Measurements from ENCODE around the gene NMUR1. TPM values are rescaled to one million over a fixed set of nuclear protein-coding genes. Genes with fewer than 3 reads are reported as not detected.

The NMUR1 gene
- polyA plus RNA-seq, 1 of the 3 experiments (the other 2 are of a cell fraction): not detected

DNA sequence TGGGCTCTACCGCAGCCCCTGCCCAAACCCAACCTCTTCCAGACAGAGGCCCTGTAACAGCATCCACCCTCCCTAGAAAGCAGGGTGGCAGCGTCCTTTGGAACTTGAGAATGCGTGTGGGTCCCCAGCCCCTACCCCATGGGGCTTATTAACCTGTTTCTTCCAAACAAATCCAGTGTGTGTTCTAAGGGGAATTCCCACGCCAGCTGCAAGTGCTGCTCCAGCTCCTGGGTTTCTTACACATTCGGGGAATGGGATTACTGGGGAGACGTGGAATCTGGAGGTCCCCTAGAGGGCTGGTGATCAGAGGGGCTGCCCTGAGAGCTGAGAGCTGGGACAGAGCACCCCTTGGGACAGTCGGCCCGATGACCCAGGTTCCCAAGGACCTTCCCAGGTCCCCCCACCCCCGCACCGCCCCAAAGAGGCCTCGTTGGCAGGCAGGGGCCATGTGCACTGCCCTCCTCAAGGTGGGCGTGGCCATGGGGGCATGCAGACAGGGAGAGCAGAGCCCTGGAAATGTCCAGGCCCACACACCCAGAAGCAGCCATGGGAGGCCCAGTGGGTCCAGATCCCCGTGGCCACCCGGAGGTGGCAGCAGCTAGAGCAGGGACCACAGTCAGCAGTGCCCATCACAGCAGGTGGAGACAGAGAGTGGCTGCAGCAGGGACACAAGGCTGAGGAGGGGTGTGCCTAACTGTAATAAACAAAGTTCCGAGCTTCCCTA is 43.6 kb upstream of the NMUR1 start:
- no peaks in the 10 kb centered on the region for H3K36me3 ChIP-seq (replicated peaks in 1 of 2; ENCODE audit: control insufficient read depth in 1 of 2, insufficient read depth in 2 of 2, low read length in 1 of 2)
- CTCF ChIA-PET: interaction anchor here (1.0 to 14.3 kb wide), 7 partner anchors 11 to 346 kb away, joined by 3 to 152 read pairs (median 3); no protein-coding TSS in a partner anchor
- no peak overlapping the region for H2AFZ ChIP-seq (ENCODE audit: low read depth)

More for the DNA sequence above, 43.6 kb upstream of the NMUR1 start:
- peaks cover 3% of the 10 kb centered on the region for H3F3A ChIP-seq (replicated peaks; ENCODE audit: insufficient read depth)
- H3K27me3 ChIP-seq (ENCODE audit: insufficient read depth): no peaks in the 10 kb centered on the region
- POLR2A ChIA-PET: no interaction called here
- no peaks in the 10 kb centered on the region for H3K9me3 ChIP-seq
- no peak overlapping the region for H3K4me3 ChIP-seq (ENCODE audit: low read depth in 2 of 2, low read length in 1 of 2)
- WGBS (ENCODE audit: low lambda C conversion rate): 70% methylated on average over 10 of the region's 15 CpGs
- no peak overlapping the region for H3K4me2 ChIP-seq
- H4K20me1 ChIP-seq (ENCODE audit: insufficient read depth): no peaks in the 10 kb centered on the region
- DNase-seq: no peak
- no peak overlapping the region for H3K27ac ChIP-seq (ENCODE audit: low read depth in 2 of 2, low read length in 1 of 2)
- TF ChIP-seq SIN3A (IDR thresholded peaks at IDR 0.05; ENCODE audit: borderline replicate concordance, low read depth, low read length) (no peak), FOSL2 (IDR thresholded peaks at IDR 0.05; ENCODE audit: borderline replicate concordance, low read depth) (no peak), NRF1 (IDR thresholded peaks at IDR 0.05; ENCODE audit: low read depth, low read length) (no peak), FOXJ3 (CRISPR knock-in tag; IDR thresholded peaks at IDR 0.05) (no peak), FOXM1 (IDR thresholded peaks at IDR 0.05; ENCODE audit: low read depth) (no peak), EP300 (IDR thresholded peaks at IDR 0.05; ENCODE audit: borderline replicate concordance in 1 of 2, low read depth in 1 of 2, low read length in 1 of 2) (no peak), TCF12 (IDR thresholded peaks at IDR 0.05) (no peak)
- TF ChIP-seq, protein P1, sequence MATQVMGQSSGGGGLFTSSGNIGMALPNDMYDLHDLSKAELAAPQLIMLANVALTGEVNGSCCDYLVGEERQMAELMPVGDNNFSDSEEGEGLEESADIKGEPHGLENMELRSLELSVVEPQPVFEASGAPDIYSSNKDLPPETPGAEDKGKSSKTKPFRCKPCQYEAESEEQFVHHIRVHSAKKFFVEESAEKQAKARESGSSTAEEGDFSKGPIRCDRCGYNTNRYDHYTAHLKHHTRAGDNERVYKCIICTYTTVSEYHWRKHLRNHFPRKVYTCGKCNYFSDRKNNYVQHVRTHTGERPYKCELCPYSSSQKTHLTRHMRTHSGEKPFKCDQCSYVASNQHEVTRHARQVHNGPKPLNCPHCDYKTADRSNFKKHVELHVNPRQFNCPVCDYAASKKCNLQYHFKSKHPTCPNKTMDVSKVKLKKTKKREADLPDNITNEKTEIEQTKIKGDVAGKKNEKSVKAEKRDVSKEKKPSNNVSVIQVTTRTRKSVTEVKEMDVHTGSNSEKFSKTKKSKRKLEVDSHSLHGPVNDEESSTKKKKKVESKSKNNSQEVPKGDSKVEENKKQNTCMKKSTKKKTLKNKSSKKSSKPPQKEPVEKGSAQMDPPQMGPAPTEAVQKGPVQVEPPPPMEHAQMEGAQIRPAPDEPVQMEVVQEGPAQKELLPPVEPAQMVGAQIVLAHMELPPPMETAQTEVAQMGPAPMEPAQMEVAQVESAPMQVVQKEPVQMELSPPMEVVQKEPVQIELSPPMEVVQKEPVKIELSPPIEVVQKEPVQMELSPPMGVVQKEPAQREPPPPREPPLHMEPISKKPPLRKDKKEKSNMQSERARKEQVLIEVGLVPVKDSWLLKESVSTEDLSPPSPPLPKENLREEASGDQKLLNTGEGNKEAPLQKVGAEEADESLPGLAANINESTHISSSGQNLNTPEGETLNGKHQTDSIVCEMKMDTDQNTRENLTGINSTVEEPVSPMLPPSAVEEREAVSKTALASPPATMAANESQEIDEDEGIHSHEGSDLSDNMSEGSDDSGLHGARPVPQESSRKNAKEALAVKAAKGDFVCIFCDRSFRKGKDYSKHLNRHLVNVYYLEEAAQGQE (IDR thresholded peaks at IDR 0.05; ENCODE audit: low read depth, low read length): no peak
- TF ChIP-seq, protein P2, sequence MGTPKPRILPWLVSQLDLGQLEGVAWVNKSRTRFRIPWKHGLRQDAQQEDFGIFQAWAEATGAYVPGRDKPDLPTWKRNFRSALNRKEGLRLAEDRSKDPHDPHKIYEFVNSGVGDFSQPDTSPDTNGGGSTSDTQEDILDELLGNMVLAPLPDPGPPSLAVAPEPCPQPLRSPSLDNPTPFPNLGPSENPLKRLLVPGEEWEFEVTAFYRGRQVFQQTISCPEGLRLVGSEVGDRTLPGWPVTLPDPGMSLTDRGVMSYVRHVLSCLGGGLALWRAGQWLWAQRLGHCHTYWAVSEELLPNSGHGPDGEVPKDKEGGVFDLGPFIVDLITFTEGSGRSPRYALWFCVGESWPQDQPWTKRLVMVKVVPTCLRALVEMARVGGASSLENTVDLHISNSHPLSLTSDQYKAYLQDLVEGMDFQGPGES (IDR thresholded peaks at IDR 0.05; ENCODE audit: low read depth, low read length): no peak
- TF ChIP-seq, protein P3, sequence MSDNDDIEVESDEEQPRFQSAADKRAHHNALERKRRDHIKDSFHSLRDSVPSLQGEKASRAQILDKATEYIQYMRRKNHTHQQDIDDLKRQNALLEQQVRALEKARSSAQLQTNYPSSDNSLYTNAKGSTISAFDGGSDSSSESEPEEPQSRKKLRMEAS (IDR thresholded peaks at IDR 0.05; ENCODE audit: low read depth): no peak
- TF ChIP-seq, protein P4, sequence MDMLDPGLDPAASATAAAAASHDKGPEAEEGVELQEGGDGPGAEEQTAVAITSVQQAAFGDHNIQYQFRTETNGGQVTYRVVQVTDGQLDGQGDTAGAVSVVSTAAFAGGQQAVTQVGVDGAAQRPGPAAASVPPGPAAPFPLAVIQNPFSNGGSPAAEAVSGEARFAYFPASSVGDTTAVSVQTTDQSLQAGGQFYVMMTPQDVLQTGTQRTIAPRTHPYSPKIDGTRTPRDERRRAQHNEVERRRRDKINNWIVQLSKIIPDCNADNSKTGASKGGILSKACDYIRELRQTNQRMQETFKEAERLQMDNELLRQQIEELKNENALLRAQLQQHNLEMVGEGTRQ (IDR thresholded peaks at IDR 0.05; ENCODE audit: borderline replicate concordance, low read depth, low read length): no peak
- H3K9me2 ChIP-seq: no peaks in the 10 kb centered on the region
- no peaks in the 10 kb centered on the region for H3K4me1 ChIP-seq (ENCODE audit: control insufficient read depth in 1 of 2, insufficient read depth in 2 of 2, low read depth in 1 of 2, low read length in 1 of 2)
- H3K9ac ChIP-seq: no peak overlapping the region
- no peaks in the 10 kb centered on the region for H3K79me2 ChIP-seq (ENCODE audit: insufficient read depth)

All from SK-N-SH (cell line).